H1 (cell line): ENCODE results near the gene FHIP1B. TPM values are rescaled to one million over a fixed set of nuclear protein-coding genes. Genes with fewer than 3 reads are reported as not detected.

Experiments
- CHD1 ChIP-seq: IDR thresholded peaks from 2 replicates; pipeline ENCODE4 v1.6.1; 2012; ENCODE audit warnings: low read depth, low read length, improper control_type of control experiment
- E2F6 ChIP-seq: IDR thresholded peaks from 2 replicates; pipeline ENCODE4 v1.6.1; 2012; ENCODE audit warnings: inconsistent platforms
- RBBP5 ChIP-seq: IDR thresholded peaks from 2 replicates; pipeline ENCODE4 v1.7.1; 2012; ENCODE audit warnings: low read depth, mild to moderate bottlenecking, inconsistent platforms, low read length, moderate library complexity, borderline replicate concordance
- SIN3A ChIP-seq, 2 experiments: IDR thresholded peaks in 1 of 2; conservative IDR thresholded peaks in 1 of 2; 2 replicates each; pipeline ENCODE4 v1.6.1; 2011 to 2012; ENCODE audit warnings: low read length in 2 of 2, improper control_type of control experiment in 1 of 2, low read depth in 1 of 2, mild to moderate bottlenecking in 1 of 2
- TBP ChIP-seq: IDR thresholded peaks from 2 replicates; pipeline ENCODE4 v1.6.1; 2011; ENCODE audit warnings: low read depth, low read length, improper control_type of control experiment
- polyA plus RNA-seq, 7 experiments: library from polyadenylated mRNA; depleted of rRNA in 3 of 7; stranded (reverse) in 5 of 7; unstranded in 2 of 7; fragments of >200 nt in 5 of 7; fragments of 200-250 nt in 2 of 7; gene quantifications; 1 replicate in 5 of 7; 2 replicates in 1 of 7; 4 replicates in 1 of 7; pipeline versions ENCODE4 v1.2.1 to v1.2.3, GENCODE V29; 2011 to 2013; ENCODE audit warnings: missing spikeins in 2 of 7, mixed read lengths in 2 of 7
- total RNA-seq: library from RNA; stranded (reverse); fragmentation: NEBNext Ultra II Directional; extraction: Animal tissue kit (Norgen Biotek cat#: 25700); gene quantifications from 2 replicates; pipeline ENCODE4 v1.2.1, GENCODE V29; 2021

FHIP1B gene
- total and polyA plus RNA-seq, 2 of the 8 experiments (the other 6 are each of a cell fraction or from before 2014, with no cell fraction given), result 16.8 to 41.9 TPM

- no peak for TF ChIP-seq RBBP5
- TF ChIP-seq TBP, result no peak
- TF ChIP-seq SIN3A (conservative IDR thresholded peaks at IDR 0.05 in 1 of 2, IDR thresholded peaks at IDR 0.05 in 1 of 2; ENCODE audit: low read depth in 1 of 2, low read length in 2 of 2), result no peak
- TF ChIP-seq CHD1, result no peak
- no peak for TF ChIP-seq E2F6
These were observed 64.2 kb downstream of the FHIP1B start, which contains the start of gene OR52B2 (continued) for GRCh38 chr11:6170226-6170625.

Other genes starting within 250 kb of the FHIP1B start
- gene OR52L1, start 247.7 kb downstream of the FHIP1B start, total RNA-seq, result not detected in 2 replicates
- gene OR52L1, start 247.7 kb downstream of the FHIP1B start, polyA plus RNA-seq (2011; rRNA removed), result 0.06 and 0.24 TPM in 2 replicates
- not detected in 2 replicates for gene OR56A4, start 227.7 kb downstream of the FHIP1B start, total RNA-seq
- 0.15 and 0.17 TPM in 2 replicates for gene OR56A4, start 227.7 kb downstream of the FHIP1B start, polyA plus RNA-seq (2011; rRNA removed)
- gene OR56A1, start 203.9 kb downstream of the FHIP1B start, total RNA-seq, result 0.06 and 0.09 TPM in 2 replicates
- gene OR56A1, start 203.9 kb downstream of the FHIP1B start, polyA plus RNA-seq (2011; rRNA removed), result 0.02 and 0.20 TPM in 2 replicates
- not detected in 2 replicates for gene OR56B4, start 127.0 kb downstream of the FHIP1B start, total RNA-seq
- not detected in 2 replicates for gene OR56B4, start 127.0 kb downstream of the FHIP1B start, polyA plus RNA-seq (2011; rRNA removed)
- gene OR52B2, start 64.3 kb downstream of the FHIP1B start, total RNA-seq, result not detected in 2 replicates
- gene OR52B2, start 64.3 kb downstream of the FHIP1B start, polyA plus RNA-seq (2011; rRNA removed), result 0.15 TPM in 1 of 2 replicates, not detected in the other
- not detected in 2 replicates for gene OR52W1, start 35.4 kb downstream of the FHIP1B start, total RNA-seq
- gene OR52W1, start 35.4 kb downstream of the FHIP1B start, polyA plus RNA-seq (2011; rRNA removed), result not detected in 2 replicates
- not detected in 2 replicates for gene C11orf42, start 29.1 kb downstream of the FHIP1B start, total RNA-seq
- not detected in 2 replicates for gene C11orf42, start 29.1 kb downstream of the FHIP1B start, polyA plus RNA-seq (2011; rRNA removed)
- 0.33 TPM in 1 of 2 replicates, not detected in the other for gene CNGA4, start 4.5 kb upstream of the FHIP1B start, total RNA-seq
- gene CNGA4, start 4.5 kb upstream of the FHIP1B start, polyA plus RNA-seq (2011; rRNA removed), result 0.29 and 0.74 TPM in 2 replicates
- 4.6 and 5.7 TPM in 2 replicates for gene CCKBR, start 25.2 kb upstream of the FHIP1B start, total RNA-seq
- 9.1 and 9.8 TPM in 2 replicates for gene CCKBR, start 25.2 kb upstream of the FHIP1B start, polyA plus RNA-seq (2011; rRNA removed)
- gene CAVIN3, start 85.9 kb upstream of the FHIP1B start, total RNA-seq, result 17.7 and 20.4 TPM in 2 replicates
- gene CAVIN3, start 85.9 kb upstream of the FHIP1B start, polyA plus RNA-seq (2011; rRNA removed), result 26.4 and 27.6 TPM in 2 replicates
- gene SMPD1, start 155.8 kb upstream of the FHIP1B start, total RNA-seq, result 1.9 and 3.1 TPM in 2 replicates
- gene SMPD1, start 155.8 kb upstream of the FHIP1B start, polyA plus RNA-seq (2011; rRNA removed), result 2.4 and 4.5 TPM in 2 replicates
- gene APBB1, start 184.5 kb upstream of the FHIP1B start, total RNA-seq, result 23.6 and 23.9 TPM in 2 replicates
- gene APBB1, start 184.5 kb upstream of the FHIP1B start, polyA plus RNA-seq (2011; rRNA removed), result 33.1 and 44.7 TPM in 2 replicates
- gene HPX, start 206.4 kb upstream of the FHIP1B start, total RNA-seq, result 0.44 and 0.80 TPM in 2 replicates
- 0.96 and 0.97 TPM in 2 replicates for gene HPX, start 206.4 kb upstream of the FHIP1B start, polyA plus RNA-seq (2011; rRNA removed)
- gene TRIM3, start 239.3 kb upstream of the FHIP1B start, total RNA-seq, result 14.3 and 15.7 TPM in 2 replicates
- 10.7 and 16.2 TPM in 2 replicates for gene TRIM3, start 239.3 kb upstream of the FHIP1B start, polyA plus RNA-seq (2011; rRNA removed)
- gene ARFIP2, start 246.7 kb upstream of the FHIP1B start, total RNA-seq, result 48.7 and 51.1 TPM in 2 replicates
- 48.3 and 50.3 TPM in 2 replicates for gene ARFIP2, start 246.7 kb upstream of the FHIP1B start, polyA plus RNA-seq (2011; rRNA removed)
- gene TIMM10B, start 246.9 kb upstream of the FHIP1B start, total RNA-seq, result 38.2 and 45.6 TPM in 2 replicates
- gene TIMM10B, start 246.9 kb upstream of the FHIP1B start, polyA plus RNA-seq (2011; rRNA removed), result 47.8 and 56.0 TPM in 2 replicates